Loucy (cell line): ENCODE measurements around the gene CEP83.
"Not testable (repeated sequence)": the region's sequence is repeated elsewhere in the genome, so short reads cannot be mapped to it uniquely, and the experiment has no call there.

ENCODE experiments used
- EZH2phosphoT487 ChIP-seq: fragments of 200-600 bp; IDR thresholded peaks from 2 replicates; pipeline ENCODE4 v1.6.1; 2018; ENCODE audit warnings: antibody characterized with exemption, mild to moderate bottlenecking, moderate library complexity, borderline replicate concordance
- TF ChIP-seq, protein P1 (sequence below): fragments of 200-600 bp; sonication (generic); conservative IDR thresholded peaks from 2 replicates; pipeline ENCODE4 v1.5.1; 2014; ENCODE audit warnings: mild to moderate bottlenecking, antibody characterized with exemption, low read length

DNA sequence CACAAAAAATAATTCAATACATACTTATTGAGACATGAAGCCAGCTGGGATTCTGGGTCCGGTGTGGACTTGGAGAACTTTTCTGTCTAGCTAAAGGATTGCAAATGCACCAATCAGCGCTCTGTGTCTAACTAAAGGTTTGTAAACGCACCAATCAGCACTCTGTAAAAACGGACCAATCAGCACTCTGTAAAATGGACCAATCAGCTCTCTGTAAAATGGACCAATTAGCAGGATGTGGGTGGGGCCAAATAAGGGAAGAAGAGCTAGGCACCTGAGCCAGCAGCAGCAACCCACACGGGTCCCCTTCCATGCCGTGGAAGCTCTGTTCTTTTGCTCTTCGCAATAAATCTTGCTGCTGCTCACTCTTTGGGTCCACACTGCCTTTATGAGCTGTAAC, 5.3 kb downstream of the CEP83 start:
- TF ChIP-seq, protein P1, sequence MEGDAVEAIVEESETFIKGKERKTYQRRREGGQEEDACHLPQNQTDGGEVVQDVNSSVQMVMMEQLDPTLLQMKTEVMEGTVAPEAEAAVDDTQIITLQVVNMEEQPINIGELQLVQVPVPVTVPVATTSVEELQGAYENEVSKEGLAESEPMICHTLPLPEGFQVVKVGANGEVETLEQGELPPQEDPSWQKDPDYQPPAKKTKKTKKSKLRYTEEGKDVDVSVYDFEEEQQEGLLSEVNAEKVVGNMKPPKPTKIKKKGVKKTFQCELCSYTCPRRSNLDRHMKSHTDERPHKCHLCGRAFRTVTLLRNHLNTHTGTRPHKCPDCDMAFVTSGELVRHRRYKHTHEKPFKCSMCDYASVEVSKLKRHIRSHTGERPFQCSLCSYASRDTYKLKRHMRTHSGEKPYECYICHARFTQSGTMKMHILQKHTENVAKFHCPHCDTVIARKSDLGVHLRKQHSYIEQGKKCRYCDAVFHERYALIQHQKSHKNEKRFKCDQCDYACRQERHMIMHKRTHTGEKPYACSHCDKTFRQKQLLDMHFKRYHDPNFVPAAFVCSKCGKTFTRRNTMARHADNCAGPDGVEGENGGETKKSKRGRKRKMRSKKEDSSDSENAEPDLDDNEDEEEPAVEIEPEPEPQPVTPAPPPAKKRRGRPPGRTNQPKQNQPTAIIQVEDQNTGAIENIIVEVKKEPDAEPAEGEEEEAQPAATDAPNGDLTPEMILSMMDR = not testable (repeated sequence)
- TF ChIP-seq EZH2phosphoT487 = not testable (repeated sequence)
